Measurements from ENCODE around the gene MCFD2.

- no peak for TF ChIP-seq CTCF (conservative IDR thresholded peaks at IDR 0.05; ENCODE audit: low read depth, low read length)
- TF ChIP-seq EZH2 (IDR thresholded peaks at IDR 0.05; ENCODE audit: borderline replicate concordance, low read depth, low read length, poor library complexity, severe bottlenecking): no peak
These were observed 15.2 kb downstream of the MCFD2 start for GRCh38 chr2:46900381-46900780.

All from A673 (cell line).